Activated CD8-positive, alpha-beta T cell treated with anti-CD3 and anti-CD28 coated beads for 36 hours (primary cell): ENCODE results near the gene MED8. TPM values are rescaled to one million over a fixed set of nuclear protein-coding genes. Genes with fewer than 3 reads are reported as not detected.
A peak's percentile ranks its signal among the peaks of the same experiment; 100 is the strongest.

Experiments
- ATAC-seq: fragments of 200-7000 bp; cut with Tn5 transposase; one replicate; pipeline ENCODE4 v1.10.0; 2021; ENCODE audit warnings: mild to moderate bottlenecking, moderate library complexity
- CTCF ChIA-PET: fragments of 350-600 bp; sonication (Branson Sonifier 250); formaldehyde crosslinking; loops from one replicate; lab custom pipeline; 2021; ENCODE audit warnings: antibody characterized with exemption; lab: Charles Lee
- POLR2A ChIA-PET: fragments of 350-600 bp; sonication (Branson Sonifier 250); formaldehyde crosslinking; loops from one replicate; lab custom pipeline; 2021; ENCODE audit warnings: antibody characterized with exemption; lab: Charles Lee
- DNase-seq: peaks from one replicate; pipeline ENCODE4 v3.0.0-alpha.2; 2020
- H3K27ac Mint-ChIP-seq: one replicate; pipeline ENCODE4 v1.8.0; 2021; ENCODE audit warnings: mild to moderate bottlenecking, mixed read lengths
- H3K27me3 Mint-ChIP-seq: one replicate; pipeline ENCODE4 v1.8.0; 2021; ENCODE audit warnings: mixed read lengths
- H3K36me3 Mint-ChIP-seq: one replicate; pipeline ENCODE4 v1.8.0; 2021; ENCODE audit warnings: low read depth, mixed read lengths
- H3K4me1 Mint-ChIP-seq: one replicate; pipeline ENCODE4 v1.8.0; 2021; ENCODE audit warnings: low read depth, mixed read lengths
- H3K4me3 Mint-ChIP-seq: one replicate; pipeline ENCODE4 v1.8.0; 2021; ENCODE audit warnings: mild to moderate bottlenecking, moderate library complexity, mixed read lengths
- H3K9me3 Mint-ChIP-seq: one replicate; pipeline ENCODE4 v1.8.0; 2021; ENCODE audit warnings: mixed read lengths
- CTCF ChIP-seq: fragments of 200-600 bp; IDR thresholded peaks from one replicate; pipeline ENCODE4 v1.8.0; 2022; ENCODE audit warnings: antibody characterized with exemption, mild to moderate bottlenecking
- intact Hi-C: fragments of 100-400 bp; cut with micrococcal nuclease; formaldehyde crosslinking; loops from one replicate; pipeline ENCODE4 v1.10.0; 2022
- total RNA-seq, 2 experiments: library from RNA; stranded (reverse); gene quantifications; one replicate each; pipeline ENCODE4 v1.2.3, GENCODE V29; 2021

The MED8 gene
- total RNA-seq, 2 experiments from 2014 or later: 33.5 to 34.5 TPM

GRCh38 chr1:43354471-43354870 lies 35.1 kb downstream of the MED8 start:
- DNase-seq (no peak), ATAC-seq (no peak)
- Mint-ChIP-seq H3K4me1 (peaks cover 9% of the 10 kb centered on the region), H3K4me3 (no peak overlapping the region), H3K9me3 (no peaks in the 10 kb centered on the region), H3K36me3 (peaks cover 4% of the 10 kb centered on the region), H3K27ac (no peak overlapping the region), H3K27me3 (no peaks in the 10 kb centered on the region)
- TF ChIP-seq CTCF: no peak
- intact Hi-C loops: no loop called here
- POLR2A ChIA-PET: interaction anchor here (0.6 kb wide), 1 partner anchor 153 kb away, joined by 4 read pairs; no protein-coding TSS in a partner anchor
- CTCF ChIA-PET: no interaction called here

GRCh38 chr1:43352881-43353280 lies 36.7 kb downstream of the MED8 start:
- no peaks in the 10 kb centered on the region for H3K27me3 Mint-ChIP-seq
- no peaks in the 10 kb centered on the region for H3K36me3 Mint-ChIP-seq
- no peak overlapping the region for H3K4me3 Mint-ChIP-seq
- ATAC-seq (no peak), DNase-seq (no peak)
- TF ChIP-seq CTCF: no peak
- intact Hi-C loops: no loop called here
- H3K4me1 Mint-ChIP-seq: peaks cover 12% of the 10 kb centered on the region
- ChIA-PET POLR2A (interaction anchor here (1.4 kb wide), 1 partner anchor 14 kb away, joined by 4 read pairs; no protein-coding TSS in a partner anchor), CTCF (no interaction called here)
- no peak overlapping the region for H3K27ac Mint-ChIP-seq
- no peaks in the 10 kb centered on the region for H3K9me3 Mint-ChIP-seq

- H3K27me3 Mint-ChIP-seq: no peaks in the 10 kb centered on the region
- POLR2A ChIA-PET: interaction anchor here (1.4 kb wide), 1 partner anchor 15 kb away, joined by 4 read pairs; no protein-coding TSS in a partner anchor
- no peak overlapping the region for H3K4me3 Mint-ChIP-seq
- no peaks in the 10 kb centered on the region for H3K36me3 Mint-ChIP-seq
- no peaks in the 10 kb centered on the region for H3K9me3 Mint-ChIP-seq
- H3K4me1 Mint-ChIP-seq: peaks cover 10% of the 10 kb centered on the region
- TF ChIP-seq CTCF: no peak
- DNase-seq: no peak
- ATAC-seq: no peak
- H3K27ac Mint-ChIP-seq: no peak overlapping the region
- intact Hi-C loops: no loop called here
- CTCF ChIA-PET: no interaction called here
Observed at GRCh38 chr1:43352351-43352705, 37.3 kb downstream of the MED8 start.

- Mint-ChIP-seq H3K4me3 (no peak overlapping the region), H3K27me3 (no peaks in the 10 kb centered on the region), H3K9me3 (no peaks in the 10 kb centered on the region), H3K36me3 (no peaks in the 10 kb centered on the region), H3K27ac (peak overlapping the region; percentile 37), H3K4me1 (peaks cover 10% of the 10 kb centered on the region)
- ATAC-seq: no peak
- TF ChIP-seq CTCF: no peak
- ChIA-PET CTCF (no interaction called here), POLR2A (interaction anchor here (1.4 kb wide), 1 partner anchor 15 kb away, joined by 4 read pairs; no protein-coding TSS in a partner anchor)
- no peak for DNase-seq
- intact Hi-C loops: no loop called here
Observed at GRCh38 chr1:43351421-43352350, 37.9 kb downstream of the MED8 start.

GRCh38 chr1:43350976-43351375 lies 38.6 kb downstream of the MED8 start:
- POLR2A ChIA-PET: no interaction called here
- Mint-ChIP-seq H3K27ac (no peak overlapping the region), H3K36me3 (no peaks in the 10 kb centered on the region), H3K4me1 (peaks cover 10% of the 10 kb centered on the region), H3K27me3 (no peaks in the 10 kb centered on the region), H3K4me3 (no peak overlapping the region), H3K9me3 (no peaks in the 10 kb centered on the region)
- no peak for DNase-seq
- TF ChIP-seq CTCF: no peak
- intact Hi-C loops: no loop called here
- ATAC-seq: no peak
- CTCF ChIA-PET: no interaction called here
